Choroid plexus epithelial cell (primary cell): Measurements from ENCODE around the gene KCNMB4.

ENCODE experiments used
- DNase-seq: peaks from one replicate; pipeline ENCODE4 v3.0.0-alpha.2; 2010; ENCODE audit warnings: low read depth
- H3K4me3 ChIP-seq: 2 replicates; pipeline ENCODE4 v1.5.1; 2011; ENCODE audit warnings: low read depth, mild to moderate bottlenecking, control low read depth, low read length, moderate library complexity
- CTCF ChIP-seq: conservative IDR thresholded peaks from 2 replicates; pipeline ENCODE4 v1.5.1; 2011; ENCODE audit warnings: low read depth, mild to moderate bottlenecking, control low read depth, inconsistent platforms, low read length, moderate library complexity

KCNMB4 gene

GRCh38 chr12:70415987-70416386 lies 49.9 kb downstream of the KCNMB4 start:
- TF ChIP-seq CTCF = no peak
- no peak overlapping the region for H3K4me3 ChIP-seq
- DNase-seq = no peak

GRCh38 chr12:70417121-70417520 lies 51.0 kb downstream of the KCNMB4 start:
- H3K4me3 ChIP-seq = no peak overlapping the region
- no peak for TF ChIP-seq CTCF
- no peak for DNase-seq

- H3K4me3 ChIP-seq = no peak overlapping the region
- DNase-seq = no peak
- no peak for TF ChIP-seq CTCF
These were observed 52.0 kb downstream of the KCNMB4 start for GRCh38 chr12:70418101-70418500.

GRCh38 chr12:70422631-70423030 lies 56.5 kb downstream of the KCNMB4 start:
- DNase-seq = no peak
- no peak overlapping the region for H3K4me3 ChIP-seq
- no peak for TF ChIP-seq CTCF

GRCh38 chr12:70426620-70427019 lies 60.5 kb downstream of the KCNMB4 start:
- DNase-seq = no peak
- H3K4me3 ChIP-seq = no peak overlapping the region
- no peak for TF ChIP-seq CTCF

- no peak overlapping the region for H3K4me3 ChIP-seq
- no peak for DNase-seq
- TF ChIP-seq CTCF = no peak
These were observed 61.5 kb downstream of the KCNMB4 start for GRCh38 chr12:70427611-70428010.

- TF ChIP-seq CTCF = no peak
- no peak overlapping the region for H3K4me3 ChIP-seq
- DNase-seq = no peak
These were observed 64.3 kb downstream of the KCNMB4 start for GRCh38 chr12:70430400-70430799.
